Bone marrow (tissue), 2 donors: ENCODE data around the gene TREML4.

Source experiments
- DNase-seq, 2 donors: peaks; one replicate each; lab custom pipeline; 2025; lab: John Stamatoyannopoulos, UW

TREML4 gene

GRCh38 chr6:41252401-41253169, 24.4 kb downstream of the TREML4 start:
- DNase-seq = no peak

GRCh38 chr6:41255110-41255509, 27.0 kb downstream of the TREML4 start:
- no peak for DNase-seq

GRCh38 chr6:41255638-41256246, 27.6 kb downstream of the TREML4 start:
- no peak for DNase-seq

- no peak for DNase-seq
These were observed 28.2 kb downstream of the TREML4 start for GRCh38 chr6:41256383-41256782.

GRCh38 chr6:41257369-41258195, 29.4 kb downstream of the TREML4 start:
- no peak for DNase-seq

GRCh38 chr6:41258196-41258493, 30.0 kb downstream of the TREML4 start:
- no peak for DNase-seq

GRCh38 chr6:41262401-41262800, 34.3 kb downstream of the TREML4 start:
- no peak for DNase-seq

GRCh38 chr6:41263267-41263666, 35.1 kb downstream of the TREML4 start:
- no peak for DNase-seq

GRCh38 chr6:41266541-41266940, 38.4 kb downstream of the TREML4 start:
- DNase-seq = no peak

- DNase-seq = no peak
These were observed 40.3 kb downstream of the TREML4 start for GRCh38 chr6:41268478-41268877.

GRCh38 chr6:41269166-41269565, 41.0 kb downstream of the TREML4 start:
- DNase-seq = no peak

- no peak for DNase-seq
These were observed 41.6 kb downstream of the TREML4 start for GRCh38 chr6:41269716-41270115.

GRCh38 chr6:41271901-41272395, 43.8 kb downstream of the TREML4 start:
- peak; percentile 32 to 87 for DNase-seq

- no peak for DNase-seq
These were observed 44.6 kb downstream of the TREML4 start for GRCh38 chr6:41272591-41273240.

- no peak for DNase-seq
These were observed 45.6 kb downstream of the TREML4 start for GRCh38 chr6:41273714-41274113.

- no peak for DNase-seq
These were observed 46.1 kb downstream of the TREML4 start for GRCh38 chr6:41274256-41274655.

GRCh38 chr6:41275489-41275888, 47.3 kb downstream of the TREML4 start:
- no peak for DNase-seq

GRCh38 chr6:41277605-41278004, 49.5 kb downstream of the TREML4 start:
- no peak for DNase-seq

GRCh38 chr6:41278699-41279405, 50.7 kb downstream of the TREML4 start:
- DNase-seq = peak in 1 of 2 donors; percentile 81

GRCh38 chr6:41280381-41281057, 52.4 kb downstream of the TREML4 start:
- DNase-seq = no peak

- no peak for DNase-seq
These were observed 55.5 kb downstream of the TREML4 start for GRCh38 chr6:41283600-41283999.
